A549 (cell line): ENCODE results near the gene TNF. TPM values are rescaled to one million over a fixed set of nuclear protein-coding genes. Genes with fewer than 3 reads are reported as not detected.

ENCODE experiments used
- ATAC-seq, 2 experiments: fragments of 200-7000 bp in 1 of 2; fragments of >200 bp in 1 of 2; cut with Nextera tagmentation in 1 of 2; cut with Tn5 transposase in 1 of 2; 3 replicates each; pipeline versions ENCODE4 v1.8.0 to v1.9.1; 2018 to 2020; ENCODE audit warnings: mild to moderate bottlenecking in 1 of 2, moderate library complexity in 1 of 2
- CTCF ChIA-PET: fragments of 300-600 bp; sonication (Branson Sonifier 250); formaldehyde crosslinking; extraction: SDS; loops from one replicate; lab custom pipeline; 2021; ENCODE audit warnings: antibody characterized with exemption, inconsistent platforms; lab: Yijun Ruan, JAX
- POLR2A ChIA-PET: fragments of 350-600 bp; formaldehyde crosslinking; extraction: SDS; loops from one replicate; lab custom pipeline; 2021; ENCODE audit warnings: antibody characterized with exemption, inconsistent platforms; lab: Yijun Ruan, JAX
- DNase-seq, 2 experiments: peaks; one replicate each; pipeline versions ENCODE4 v3.0.0 to v3.0.0-alpha.2; 2011 to 2016; ENCODE audit warnings: low read depth in 1 of 2, low spot score in 1 of 2
- FAIRE-seq: peaks from 2 replicates; lab custom pipeline; 2011; peaks lifted over from hg19 to GRCh38; lab: Jason Lieb, UNC
- H3K27ac ChIP-seq, 2 experiments: fragments of >200 bp; sonication (Bioruptor Twin); formaldehyde crosslinking; 3 replicates each; pipeline ENCODE4 v1.5.1; 2016 to 2017
- H3K4me1 ChIP-seq: fragments of >200 bp; sonication (Bioruptor Twin); formaldehyde crosslinking; 3 replicates; pipeline ENCODE4 v1.6.1; 2016
- H3K4me2 ChIP-seq: fragments of >200 bp; sonication (Bioruptor Twin); formaldehyde crosslinking; 3 replicates; pipeline ENCODE4 v1.6.1; 2016
- H3K4me3 ChIP-seq: fragments of >200 bp; sonication (Bioruptor Twin); formaldehyde crosslinking; 3 replicates; pipeline ENCODE4 v1.5.1; 2016
- H3K9me3 ChIP-seq: fragments of >200 bp; sonication (Bioruptor Twin); formaldehyde crosslinking; 3 replicates; pipeline ENCODE4 v1.6.1; 2016
- ATOH8 ChIP-seq: fragments of 250-450 bp; sonication (Bioruptor Pico); IDR thresholded peaks from 2 replicates; pipeline ENCODE4 v1.5.0; 2020; ENCODE audit warnings: low read depth, mild to moderate bottlenecking, moderate library complexity
- BHLHE40 ChIP-seq: IDR thresholded peaks from 2 replicates; pipeline ENCODE4 v1.6.1; 2012; ENCODE audit warnings: low read depth, low read length, inconsistent platforms
- CBX8 ChIP-seq: fragments of 200-600 bp; sonication (generic); IDR thresholded peaks from 2 replicates; pipeline ENCODE4 v1.6.1; 2016
- CHD2 ChIP-seq: fragments of 150-350 bp; IDR thresholded peaks from 2 replicates; pipeline ENCODE4 v1.6.1; 2014; ENCODE audit warnings: low read length; ENCODE audit not compliant: partially characterized antibody
- CTCF ChIP-seq: fragments of >200 bp; sonication (Bioruptor Twin); formaldehyde crosslinking; IDR thresholded peaks from 3 replicates; pipeline ENCODE4 v1.5.1; 2016
- E2F6 ChIP-seq: IDR thresholded peaks from 2 replicates; pipeline ENCODE4 v1.6.1; 2012; ENCODE audit warnings: low read depth, borderline replicate concordance
- ELK1 ChIP-seq: fragments of 150-350 bp; IDR thresholded peaks from 2 replicates; pipeline ENCODE4 v1.6.1; 2014; ENCODE audit warnings: low read depth, mild to moderate bottlenecking, low read length
- FOXS1 ChIP-seq: fragments of 250-450 bp; sonication (Bioruptor Pico); IDR thresholded peaks from 2 replicates; pipeline ENCODE4 v1.5.0; 2020; ENCODE audit warnings: mild to moderate bottlenecking, moderate library complexity
- HES2 ChIP-seq: fragments of >200 bp; sonication (Bioruptor Twin); formaldehyde crosslinking; IDR thresholded peaks from 2 replicates; pipeline ENCODE4 v1.6.1; 2016
- HOXA7 ChIP-seq: fragments of 250-450 bp; sonication (Bioruptor Pico); IDR thresholded peaks from 2 replicates; pipeline ENCODE4 v1.5.0; 2020; ENCODE audit warnings: mild to moderate bottlenecking, moderate library complexity
- HOXB13 ChIP-seq: fragments of 250-450 bp; sonication (Bioruptor Pico); IDR thresholded peaks from 2 replicates; pipeline ENCODE4 v1.5.0; 2020; ENCODE audit warnings: low read depth, mild to moderate bottlenecking, moderate library complexity
- JUN ChIP-seq, 2 experiments: fragments of >200 bp; sonication (Bioruptor Twin); formaldehyde crosslinking; IDR thresholded peaks; 2 replicates in 1 of 2; 3 replicates in 1 of 2; pipeline ENCODE4 v1.6.1; 2016 to 2017
- JUNB ChIP-seq: fragments of >200 bp; sonication (Bioruptor Twin); formaldehyde crosslinking; IDR thresholded peaks from 2 replicates; pipeline ENCODE4 v1.6.1; 2016
- KDM1A ChIP-seq: fragments of 200-600 bp; sonication (generic); IDR thresholded peaks from 2 replicates; pipeline ENCODE4 v1.6.1; 2016; ENCODE audit warnings: low read depth, mild to moderate bottlenecking
- KDM5A ChIP-seq: fragments of 200-600 bp; sonication (generic); IDR thresholded peaks from 2 replicates; pipeline ENCODE4 v1.6.1; 2016; ENCODE audit warnings: antibody characterized with exemption, mild to moderate bottlenecking
- MAFK ChIP-seq: fragments of 450-650 bp; IDR thresholded peaks from 2 replicates; pipeline ENCODE4 v1.6.1; 2014; ENCODE audit not compliant: partially characterized antibody
- MAX ChIP-seq: IDR thresholded peaks from 2 replicates; pipeline ENCODE4 v1.6.1; 2012
- MYC ChIP-seq: IDR thresholded peaks from 2 replicates; pipeline ENCODE4 v1.6.1; 2012; ENCODE audit warnings: mild to moderate bottlenecking, inconsistent platforms, low read length, improper control_type of control experiment, borderline replicate concordance
- NPAS2 ChIP-seq: fragments of 250-450 bp; sonication (Bioruptor Pico); IDR thresholded peaks from 2 replicates; pipeline ENCODE4 v1.8.0; 2022; ENCODE audit warnings: mild to moderate bottlenecking, moderate library complexity, borderline replicate concordance
- PHF8 ChIP-seq: fragments of 200-600 bp; sonication (generic); IDR thresholded peaks from 2 replicates; pipeline ENCODE4 v1.6.1; 2016; ENCODE audit warnings: low read depth, mild to moderate bottlenecking, antibody characterized with exemption, moderate library complexity, borderline replicate concordance
- REST ChIP-seq: fragments of 200-600 bp; sonication (generic); IDR thresholded peaks from 2 replicates; pipeline ENCODE4 v1.6.1; 2016; ENCODE audit warnings: antibody characterized with exemption, mild to moderate bottlenecking, moderate library complexity
- RFX5 ChIP-seq: fragments of 450-650 bp; IDR thresholded peaks from 2 replicates; pipeline ENCODE4 v1.7.1; 2014; ENCODE audit warnings: antibody characterized with exemption, mild to moderate bottlenecking, moderate library complexity
- SMC3 ChIP-seq: fragments of >200 bp; sonication (Bioruptor Twin); formaldehyde crosslinking; IDR thresholded peaks from 3 replicates; pipeline ENCODE4 v1.6.1; 2018; ENCODE audit warnings: inconsistent platforms
- TFCP2L1 ChIP-seq: fragments of 250-450 bp; sonication (Bioruptor Pico); IDR thresholded peaks from 2 replicates; pipeline ENCODE4 v1.5.0; 2021; ENCODE audit warnings: mild to moderate bottlenecking
- ZNF302 ChIP-seq: fragments of 250-450 bp; sonication (Bioruptor Pico); IDR thresholded peaks from 2 replicates; pipeline ENCODE4 v1.9.0; 2021; ENCODE audit warnings: inconsistent platforms, mild to moderate bottlenecking, moderate library complexity
- WGBS: methylation state at CpG from one replicate; pipeline ENCODE4 v1.1.6; 2017; ENCODE audit errors: missing lambda C conversion rate; 5-methylcytosine and 5-hydroxymethylcytosine counted together
- polyA plus RNA-seq, 4 experiments: library from polyadenylated mRNA; depleted of rRNA in 3 of 4; stranded (reverse); fragments of >200 nt; fragmentation: RNase III in 1 of 4; extraction: RNeasy Plus Mini Kit Qiagen cat#74134 plus additional on column Dnase treatment in 1 of 4; gene quantifications; 2 replicates in 3 of 4; 3 replicates in 1 of 4; pipeline ENCODE4 v1.2.3, GENCODE V29; 2011 to 2017

TNF gene
- polyA plus RNA-seq, 2 of the 4 experiments (the other 2 are of a cell fraction): not detected

GRCh38 chr6:31621991-31622390 is 46.6 kb downstream of the TNF start:
- no peak for DNase-seq
- Histone ChIP-seq H3K4me3 (peak overlapping the region; percentile 81), H3K27ac (peak overlapping the region; percentile 99), H3K9me3 (no peaks in the 10 kb centered on the region), H3K4me2 (peak overlapping the region; percentile 99), H3K4me1 (peaks cover 15% of the 10 kb centered on the region)
- POLR2A ChIA-PET: interaction anchor here (1.2 to 1.3 kb wide), 2 partner anchors 11 to 17 kb away, joined by 3 to 4 read pairs; no protein-coding TSS in a partner anchor
- TF ChIP-seq E2F6 (no peak), CBX8 (no peak), ZNF302 (CRISPR knock-in tag) (no peak), KDM5A (no peak), HOXB13 (no peak)
- ATAC-seq: no peak
- WGBS: 2% methylated on average over 3 of the region's 4 CpGs
- FAIRE-seq: no peak
- CTCF ChIA-PET: interaction anchor here (0.8 to 1.7 kb wide), 4 partner anchors 14 to 150 kb away, joined by 3 to 6 read pairs (median 4); no protein-coding TSS in a partner anchor

GRCh38 chr6:31622684-31623091 is 47.3 kb downstream of the TNF start:
- no peak for TF ChIP-seq PHF8
- no peak for TF ChIP-seq BHLHE40
- no peak for TF ChIP-seq HOXB13
- no peak for TF ChIP-seq JUN (IDR thresholded peaks at IDR 0.05)
- no peak for TF ChIP-seq JUNB
- no peak for TF ChIP-seq MAFK
- TF ChIP-seq NPAS2 (CRISPR knock-in tag): no peak
- no peak for TF ChIP-seq ATOH8 (CRISPR knock-in tag)
- TF ChIP-seq RFX5: no peak
- no peak for TF ChIP-seq HOXA7 (CRISPR knock-in tag)
- TF ChIP-seq CHD2: no peak
- TF ChIP-seq SMC3: no peak
- TF ChIP-seq CTCF: no peak
- no peak for TF ChIP-seq HES2
- TF ChIP-seq MAX: no peak
- TF ChIP-seq MYC: no peak
- Histone ChIP-seq H3K9me3 (no peaks in the 10 kb centered on the region), H3K4me2 (peak overlapping the region; percentile 99), H3K27ac (peak overlapping the region in 1 of 2 experiments; percentile 99; a peak in 3 of 6 replicates), H3K4me1 (peaks cover 15% of the 10 kb centered on the region), H3K4me3 (peak overlapping the region; percentile 81; the same call in 1 of the 3 replicates)
- FAIRE-seq (no peak), DNase-seq (no peak), ATAC-seq (no peak)
- 93% methylated on average over 10 of the region's 10 CpGs for whole genome bisulfite sequencing
- POLR2A ChIA-PET: interaction anchor here (0.7 to 1.2 kb wide), 2 partner anchors 10 to 17 kb away, joined by 3 to 7 read pairs; no protein-coding TSS in a partner anchor
- CTCF ChIA-PET: interaction anchor here (0.8 to 1.7 kb wide), 4 partner anchors 10 to 42 kb away, joined by 3 to 6 read pairs (median 4); no protein-coding TSS in a partner anchor

- H3K4me3 ChIP-seq: no peak overlapping the region
- 94% methylated on average over 10 of the region's 10 CpGs for WGBS
- DNase-seq: no peak
- H3K4me2 ChIP-seq: no peak overlapping the region
- ATAC-seq: no peak
- H3K9me3 ChIP-seq: no peaks in the 10 kb centered on the region
- no peak for FAIRE-seq
- CTCF ChIA-PET: interaction anchor here (1.1 kb wide), 1 partner anchor 27 kb away, joined by 3 read pairs; no protein-coding TSS in a partner anchor
- POLR2A ChIA-PET: no interaction called here
- H3K27ac ChIP-seq: no peak overlapping the region
- peaks cover 15% of the 10 kb centered on the region for H3K4me1 ChIP-seq
- TF ChIP-seq ATOH8 (CRISPR knock-in tag): no peak
- TF ChIP-seq KDM1A: no peak
- TF ChIP-seq MAFK: no peak
- no peak for TF ChIP-seq ELK1
- no peak for TF ChIP-seq FOXS1 (CRISPR knock-in tag)
- no peak for TF ChIP-seq TFCP2L1
- TF ChIP-seq REST: no peak
These were observed 48.7 kb downstream of the TNF start for GRCh38 chr6:31624070-31624469.
